ENCODE results near the gene ATP8B1.

DNA sequence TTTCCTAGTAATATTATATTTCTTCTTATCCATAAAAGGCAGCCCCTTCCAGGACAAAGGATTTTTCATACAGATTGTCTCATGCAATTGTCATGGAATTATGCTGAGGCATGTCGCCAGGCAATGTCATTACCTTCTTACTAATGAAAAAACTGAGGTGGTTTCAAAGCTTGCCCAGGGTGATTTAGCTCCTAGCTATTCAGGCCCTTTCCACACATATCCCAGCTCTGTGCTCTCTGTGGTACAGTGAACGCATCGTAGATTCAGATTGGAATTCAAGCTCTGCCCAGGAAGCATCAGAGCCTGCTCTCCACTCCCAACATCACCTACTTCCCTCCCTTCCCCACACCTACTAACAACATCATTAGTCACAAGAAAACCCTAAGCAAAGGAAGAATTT lies 60.1 kb downstream of the ATP8B1 start:
- no peak for TF ChIP-seq CTCF (IDR thresholded peaks at IDR 0.05)
- TF ChIP-seq POLR2A (IDR thresholded peaks at IDR 0.05), result no peak
